Sigmoid colon (tissue), 7 donors: ENCODE data around the gene ACADS. TPM values are rescaled to one million over a fixed set of nuclear protein-coding genes. Genes with fewer than 3 reads are reported as not detected.
A peak's percentile ranks its signal among the peaks of the same experiment; 100 is the strongest.

ENCODE experiments used
- DNase-seq: peaks from one replicate; pipeline ENCODE4 v3.0.0-alpha.2; 2019
- H3K27ac ChIP-seq, 4 donors: fragments of 200-600 bp; sonication (generic); one replicate each; pipeline ENCODE4 v1.5.1; 2016 to 2019; ENCODE audit warnings: mild to moderate bottlenecking in 1 of 4
- H3K27me3 ChIP-seq, 3 donors: fragments of 200-600 bp; sonication (generic); one replicate each; pipeline ENCODE4 v1.5.1; 2019; ENCODE audit warnings: mild to moderate bottlenecking in 1 of 3
- H3K36me3 ChIP-seq, 4 donors: fragments of 200-600 bp; sonication (generic); one replicate each; pipeline ENCODE4 v1.5.1; 2016 to 2019
- H3K4me1 ChIP-seq, 4 donors: fragments of 200-600 bp; sonication (generic); one replicate each; pipeline ENCODE4 v1.5.1; 2017 to 2019
- H3K4me3 ChIP-seq, 4 donors: fragments of 200-600 bp; sonication (generic); one replicate each; pipeline ENCODE4 v1.5.1; 2017 to 2019; ENCODE audit warnings: mild to moderate bottlenecking in 2 of 4, moderate library complexity in 1 of 4
- H3K9me3 ChIP-seq, 4 donors: fragments of 200-600 bp in 3 of 4; sonication (generic) in 3 of 4; one replicate each; pipeline versions ENCODE4 v1.5.1 to v1.6.1; 2013 to 2019
- EP300 ChIP-seq, 4 donors: sonication (generic); formaldehyde crosslinking; IDR thresholded peaks; one replicate each; pipeline ENCODE4 v1.6.1; 2017; ENCODE audit warnings: antibody characterized with exemption in 4 of 4
- POLR2A ChIP-seq, 2 donors: fragments of 450-650 bp; IDR thresholded peaks; one replicate each; pipeline ENCODE4 v1.6.1; 2016; ENCODE audit warnings: antibody characterized with exemption in 2 of 2, mild to moderate bottlenecking in 2 of 2, moderate library complexity in 2 of 2
- POLR2AphosphoS5 ChIP-seq, 4 donors: sonication (generic); formaldehyde crosslinking; IDR thresholded peaks; one replicate each; pipeline ENCODE4 v1.6.1; 2017; ENCODE audit warnings: antibody characterized with exemption in 4 of 4
- WGBS, 2 donors: extraction: QIAGEN DNeasy Blood & Tissue Kit; methylation state at CpG; one replicate each; pipeline ENCODE4 v1.1.7; 2013; 5-methylcytosine and 5-hydroxymethylcytosine counted together
- intact Hi-C: fragments of 100-400 bp; cut with DNase I; formaldehyde crosslinking; loops from one replicate; pipeline ENCODE4 v1.15.1; 2023
- polyA plus RNA-seq, 3 donors: library from polyadenylated mRNA; stranded (reverse); fragments of 200-250 nt; gene quantifications; one replicate each; pipeline ENCODE4 v1.2.3, GENCODE V29; 2013
- total RNA-seq, 4 donors: library from RNA; depleted of rRNA; stranded (reverse); fragments of >200 nt; gene quantifications; one replicate each; pipeline ENCODE4 v1.1.0, GENCODE V29; 2016
- TF ChIP-seq, protein P1 (sequence below), 4 experiments: fragments of 450-650 bp in 3 of 4; fragments of 200-600 bp in 1 of 4; IDR thresholded peaks; one replicate each; pipeline ENCODE4 v1.5.1; 2016 to 2019; ENCODE audit warnings: antibody characterized with exemption in 4 of 4, mild to moderate bottlenecking in 3 of 4, moderate library complexity in 2 of 4
- donor health status: healthy with polysubstance abuse.
- donor health status: Bipolar disorder and iron deficiency.
- donor health status: healthy.

The ACADS gene, protein sequence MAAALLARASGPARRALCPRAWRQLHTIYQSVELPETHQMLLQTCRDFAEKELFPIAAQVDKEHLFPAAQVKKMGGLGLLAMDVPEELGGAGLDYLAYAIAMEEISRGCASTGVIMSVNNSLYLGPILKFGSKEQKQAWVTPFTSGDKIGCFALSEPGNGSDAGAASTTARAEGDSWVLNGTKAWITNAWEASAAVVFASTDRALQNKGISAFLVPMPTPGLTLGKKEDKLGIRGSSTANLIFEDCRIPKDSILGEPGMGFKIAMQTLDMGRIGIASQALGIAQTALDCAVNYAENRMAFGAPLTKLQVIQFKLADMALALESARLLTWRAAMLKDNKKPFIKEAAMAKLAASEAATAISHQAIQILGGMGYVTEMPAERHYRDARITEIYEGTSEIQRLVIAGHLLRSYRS
- total RNA-seq (10 to 100 TPM; 36.8 to 40.3 (median 39.1) TPM), polyA plus RNA-seq (100 to 1,000 TPM; 111 to 325 (median 192) TPM)

DNA sequence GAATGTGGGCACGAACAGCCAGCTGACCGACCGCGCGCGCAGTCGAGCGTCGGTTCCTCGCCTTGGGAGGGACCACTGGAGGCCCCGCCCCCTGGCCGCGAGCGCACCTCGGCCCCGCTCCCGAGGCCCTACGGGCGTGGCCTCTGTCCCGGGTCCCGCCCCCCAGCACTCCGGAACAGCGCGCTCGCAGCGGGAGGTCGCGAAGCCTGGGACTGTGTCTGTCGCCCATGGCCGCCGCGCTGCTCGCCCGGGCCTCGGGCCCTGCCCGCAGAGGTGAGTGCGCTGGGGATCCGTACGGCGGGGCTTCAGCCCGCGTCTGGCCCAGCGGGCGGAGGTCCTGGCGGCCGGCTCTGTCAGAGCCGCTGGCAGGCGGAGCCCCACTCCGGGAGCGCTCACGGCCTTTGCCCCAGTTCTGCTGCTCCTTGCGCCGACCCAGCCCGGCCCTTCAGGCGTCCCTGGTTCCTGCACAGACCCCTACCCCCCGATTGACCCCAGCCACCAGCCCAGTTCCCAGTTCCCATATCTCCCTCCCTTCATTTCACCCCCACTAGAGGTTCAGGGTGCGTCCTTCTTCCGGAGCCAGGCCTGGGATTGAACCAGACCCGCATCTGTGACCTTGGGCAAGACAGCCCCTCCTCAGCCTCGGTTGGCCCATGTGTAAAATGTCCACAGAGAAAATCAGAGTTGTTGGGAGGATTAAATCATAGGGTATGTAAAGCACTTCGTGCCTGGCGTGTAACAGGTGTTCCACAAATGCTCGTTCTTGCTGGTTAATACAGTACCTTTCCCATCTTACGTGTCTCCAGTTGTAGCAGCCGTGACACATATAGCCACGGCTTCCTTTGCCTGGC, at the start of gene ACADS:
TSS of gene ACADS (plus strand) at position 168 of the 851 bp plus-strand sequence. CDS start at position 228, 60 bp downstream.
- peak within 1 kb of the TSS; percentile 53 to 82 (median 72) for H3K4me3 ChIP-seq
- H3K4me1 ChIP-seq: peaks cover 0 to 21% (median 20%) of the 10 kb centered on the region in 4 donors
- DNase-seq: peak; percentile 95
- H3K36me3 ChIP-seq: peaks cover 8 to 66% (median 25%) of the 10 kb centered on the region in 4 donors
- no peaks in the 10 kb centered on the region for H3K9me3 ChIP-seq
- H3K27ac ChIP-seq: peak within 1 kb of the TSS; percentile 81 to 86 (median 85)
- WGBS, 2 donors: 2 to 7% methylated on average over 66 of the region's 66 CpGs
- peak; percentile 26 to 28 for TF ChIP-seq POLR2A (IDR thresholded peaks at IDR 0.05)
- peak; percentile 62 to 78 (median 70) for TF ChIP-seq POLR2AphosphoS5 (IDR thresholded peaks at IDR 0.05)
- no peak for TF ChIP-seq EP300 (IDR thresholded peaks at IDR 0.05)
- TF ChIP-seq, protein P1, sequence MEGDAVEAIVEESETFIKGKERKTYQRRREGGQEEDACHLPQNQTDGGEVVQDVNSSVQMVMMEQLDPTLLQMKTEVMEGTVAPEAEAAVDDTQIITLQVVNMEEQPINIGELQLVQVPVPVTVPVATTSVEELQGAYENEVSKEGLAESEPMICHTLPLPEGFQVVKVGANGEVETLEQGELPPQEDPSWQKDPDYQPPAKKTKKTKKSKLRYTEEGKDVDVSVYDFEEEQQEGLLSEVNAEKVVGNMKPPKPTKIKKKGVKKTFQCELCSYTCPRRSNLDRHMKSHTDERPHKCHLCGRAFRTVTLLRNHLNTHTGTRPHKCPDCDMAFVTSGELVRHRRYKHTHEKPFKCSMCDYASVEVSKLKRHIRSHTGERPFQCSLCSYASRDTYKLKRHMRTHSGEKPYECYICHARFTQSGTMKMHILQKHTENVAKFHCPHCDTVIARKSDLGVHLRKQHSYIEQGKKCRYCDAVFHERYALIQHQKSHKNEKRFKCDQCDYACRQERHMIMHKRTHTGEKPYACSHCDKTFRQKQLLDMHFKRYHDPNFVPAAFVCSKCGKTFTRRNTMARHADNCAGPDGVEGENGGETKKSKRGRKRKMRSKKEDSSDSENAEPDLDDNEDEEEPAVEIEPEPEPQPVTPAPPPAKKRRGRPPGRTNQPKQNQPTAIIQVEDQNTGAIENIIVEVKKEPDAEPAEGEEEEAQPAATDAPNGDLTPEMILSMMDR (IDR thresholded peaks at IDR 0.05): peak in 1 of 4 experiments; percentile 8
- intact Hi-C loops: loop anchor here (2.0 to 10.0 kb wide), 3 partner anchors 39 to 409 kb away; partner anchors contain the start of genes MLEC and P2RX7
- no peaks in the 10 kb centered on the region for H3K27me3 ChIP-seq

DNA sequence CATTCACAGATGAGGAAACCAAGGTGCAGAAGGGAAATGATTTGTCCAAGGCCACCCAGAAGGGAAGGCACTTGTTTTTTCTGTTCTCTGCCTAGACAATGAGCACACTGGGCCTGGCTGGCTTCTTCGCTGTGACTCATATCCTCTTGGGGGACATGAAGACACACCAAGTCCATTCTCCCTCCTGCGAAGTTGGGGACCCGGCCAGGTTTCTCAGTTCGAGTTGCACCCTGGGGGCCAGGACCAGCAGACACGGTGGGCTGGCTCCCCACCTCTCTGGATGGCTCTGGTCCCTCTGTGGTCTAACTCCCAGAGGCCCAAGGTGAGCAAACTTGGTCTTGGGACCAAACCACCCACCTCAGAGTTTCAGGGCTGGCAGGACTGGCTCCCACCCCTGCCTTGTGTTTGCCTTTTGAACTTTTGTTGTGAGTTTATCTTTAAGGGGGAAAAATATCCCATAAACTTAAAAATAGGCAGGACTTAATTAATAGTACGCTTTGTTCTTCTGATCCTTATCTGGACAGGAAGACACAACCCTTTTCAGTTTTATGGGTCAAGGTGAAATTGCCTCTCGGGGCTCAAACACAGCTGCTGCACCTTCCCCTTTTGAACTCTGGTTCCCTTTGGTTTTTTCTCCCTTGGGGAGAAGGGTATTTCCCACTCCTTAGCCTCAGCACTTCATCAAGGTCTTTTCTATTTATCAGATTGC, 47.7 kb upstream of the ACADS start:
- Histone ChIP-seq H3K4me3 (no peak overlapping the region), H3K4me1 (no peaks in the 10 kb centered on the region), H3K27me3 (no peaks in the 10 kb centered on the region), H3K27ac (peak overlapping the region in 1 of 4 donors; percentile 46), H3K36me3 (no peaks in the 10 kb centered on the region), H3K9me3 (no peaks in the 10 kb centered on the region)
- intact Hi-C loops: no loop called here
- WGBS, 2 donors: 41 to 51% methylated on average over 7 of the region's 7 CpGs
- no peak for DNase-seq
- TF ChIP-seq EP300 (IDR thresholded peaks at IDR 0.05) (no peak), POLR2AphosphoS5 (IDR thresholded peaks at IDR 0.05) (no peak), POLR2A (IDR thresholded peaks at IDR 0.05) (no peak)
- TF ChIP-seq, protein P1 (IDR thresholded peaks at IDR 0.05): no peak

DNA sequence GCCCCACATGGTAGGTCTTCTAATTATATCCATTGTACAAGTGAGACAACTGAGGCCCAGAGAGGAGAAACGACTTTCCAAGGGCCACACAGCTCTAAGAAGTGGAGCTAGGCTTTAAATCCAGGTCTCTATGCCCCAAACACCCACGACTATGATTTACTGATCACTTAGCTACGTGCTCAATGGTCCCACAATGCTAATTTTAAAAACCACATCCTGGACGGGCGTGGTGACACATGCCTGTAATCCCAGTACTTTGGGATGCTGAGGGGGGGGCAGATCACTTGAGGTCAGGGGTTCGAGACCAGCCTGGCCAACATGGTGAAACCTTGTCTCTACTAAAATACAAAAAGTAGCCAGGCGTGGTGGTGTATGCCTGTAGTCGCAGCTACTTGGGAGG, 47.1 kb upstream of the ACADS start:
- Histone ChIP-seq H3K9me3 (no peaks in the 10 kb centered on the region), H3K36me3 (no peaks in the 10 kb centered on the region), H3K27me3 (no peaks in the 10 kb centered on the region), H3K27ac (peak overlapping the region in 1 of 4 donors; percentile 28), H3K4me1 (no peaks in the 10 kb centered on the region), H3K4me3 (no peak overlapping the region)
- WGBS, 2 donors: 62 to 65% methylated on average over 8 of the region's 8 CpGs
- no peak for DNase-seq
- TF ChIP-seq POLR2AphosphoS5 (IDR thresholded peaks at IDR 0.05): no peak
- no peak for TF ChIP-seq POLR2A (IDR thresholded peaks at IDR 0.05)
- TF ChIP-seq, protein P1 (IDR thresholded peaks at IDR 0.05): no peak
- no peak for TF ChIP-seq EP300 (IDR thresholded peaks at IDR 0.05)
- intact Hi-C loops: no loop called here

DNA sequence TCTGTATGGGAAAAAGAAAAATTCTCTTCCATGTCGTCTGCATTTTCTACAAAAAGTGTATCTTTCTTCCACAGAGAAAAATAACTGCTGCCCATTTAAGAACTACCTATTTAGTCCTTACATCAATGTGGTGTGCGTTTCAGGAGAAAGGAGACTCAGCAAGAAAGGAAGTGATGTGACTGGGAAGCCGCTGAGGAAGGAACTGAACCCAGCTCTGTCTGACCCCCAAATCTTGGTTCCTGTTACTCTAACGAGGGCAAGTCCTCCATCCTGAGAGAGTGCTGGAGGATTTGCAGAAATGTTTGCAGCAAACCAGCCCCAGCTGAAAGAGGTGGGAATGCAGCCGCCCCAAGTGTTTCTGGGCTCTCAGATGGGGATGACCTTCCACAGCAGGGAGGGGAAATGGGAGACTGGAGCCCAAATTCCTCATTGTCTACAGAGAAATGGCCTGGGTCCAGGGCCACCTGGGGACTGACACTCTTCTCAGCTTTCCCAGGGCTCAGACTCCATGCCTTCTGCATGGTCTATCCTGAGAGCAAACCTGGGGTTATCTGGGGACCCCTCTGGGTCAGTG, 45.4 kb upstream of the ACADS start:
- Histone ChIP-seq H3K36me3 (no peaks in the 10 kb centered on the region), H3K9me3 (no peaks in the 10 kb centered on the region), H3K4me1 (no peaks in the 10 kb centered on the region), H3K27ac (no peak overlapping the region), H3K4me3 (no peak overlapping the region), H3K27me3 (no peaks in the 10 kb centered on the region)
- WGBS, 2 donors: 61 to 80% methylated on average over 5 of the region's 5 CpGs
- DNase-seq: no peak
- TF ChIP-seq POLR2AphosphoS5 (IDR thresholded peaks at IDR 0.05): no peak
- no peak for TF ChIP-seq EP300 (IDR thresholded peaks at IDR 0.05)
- TF ChIP-seq, protein P1 (IDR thresholded peaks at IDR 0.05): no peak
- TF ChIP-seq POLR2A (IDR thresholded peaks at IDR 0.05): no peak
- intact Hi-C loops: no loop called here
